HepG2 (cell line): ENCODE results near the gene EPM2AIP1. TPM values are rescaled to one million over a fixed set of nuclear protein-coding genes. Genes with fewer than 3 reads are reported as not detected.

ENCODE experiments used
- ATAC-seq: fragments of 200-7000 bp; cut with Tn5 transposase; 3 replicates; pipeline ENCODE4 v1.9.1; 2020; ENCODE audit warnings: mild to moderate bottlenecking, moderate library complexity
- BruUV-seq: library from RNA; stranded (reverse); fragments of 400-500 nt; replicated peaks from 2 replicates; lab custom pipeline; 2021; lab: Mats Ljungman, UMichigan
- CTCF ChIA-PET: fragments of 300-600 bp; formaldehyde crosslinking; extraction: SDS; loops from one replicate; lab custom pipeline; 2021; ENCODE audit warnings: low total read pairs, inconsistent platforms, low intra/inter-chr PET ratio; lab: Yijun Ruan, JAX
- POLR2A ChIA-PET: fragments of 350-600 bp; sonication (Branson Sonifier 250); formaldehyde crosslinking; loops from one replicate; lab custom pipeline; 2020; ENCODE audit warnings: antibody characterized with exemption, inconsistent platforms; lab: Yijun Ruan, JAX
- DNase-seq: peaks from one replicate; pipeline ENCODE4 v3.0.0-alpha.2; 2015; ENCODE audit warnings: low spot score
- FAIRE-seq: peaks from 3 replicates; lab custom pipeline; 2011; peaks lifted over from hg19 to GRCh38; lab: Jason Lieb, UNC
- H2AFZ ChIP-seq: one replicate; pipeline ENCODE4 v1.6.1; 2011; ENCODE audit warnings: low read length, inconsistent platforms
- H3K27ac ChIP-seq: fragments of 300-600 bp; 3 replicates; pipeline ENCODE4 v1.8.0; 2011; ENCODE audit warnings: mixed run types, mild to moderate bottlenecking, mixed read lengths, low read length, inconsistent platforms; ENCODE audit not compliant: insufficient read depth; ENCODE audit errors: extremely low read length
- H3K27me3 ChIP-seq, 2 experiments: fragments of 200-600 bp in 1 of 2; 2 replicates in 1 of 2; 3 replicates in 1 of 2; pipeline versions ENCODE4 v1.6.0 to v1.8.0; 2011; ENCODE audit warnings: low read length in 2 of 2, mild to moderate bottlenecking in 2 of 2, moderate library complexity in 2 of 2, inconsistent platforms in 1 of 2; ENCODE audit not compliant: insufficient read depth in 2 of 2, control insufficient read depth in 1 of 2
- H3K36me3 ChIP-seq, 2 experiments: fragments of 200-600 bp in 1 of 2; replicated peaks in 1 of 2; 2 replicates in 1 of 2; 3 replicates in 1 of 2; pipeline versions ENCODE4 v1.5.1 to v1.8.0; 2011; ENCODE audit warnings: low read length in 2 of 2, inconsistent platforms in 1 of 2; ENCODE audit not compliant: insufficient read depth in 2 of 2, control insufficient read depth in 1 of 2
- H3K4me1 ChIP-seq: 2 replicates; pipeline ENCODE4 v1.5.1; 2012; ENCODE audit warnings: low read length, inconsistent platforms; ENCODE audit not compliant: insufficient read depth
- H3K4me2 ChIP-seq: 2 replicates; pipeline ENCODE4 v1.6.0; 2011; ENCODE audit warnings: low read depth, low read length, inconsistent platforms
- H3K4me3 ChIP-seq, 3 experiments: fragments of 200-600 bp in 1 of 3; sonication (generic), shearing (Covaris generic) in 1 of 3; replicated peaks in 1 of 3; 2 replicates each; pipeline ENCODE4 v1.5.1; 2011 to 2016; ENCODE audit warnings: low read length in 3 of 3, inconsistent platforms in 2 of 3, low read depth in 2 of 3, mild to moderate bottlenecking in 2 of 3, control low read depth in 1 of 3, mixed read lengths in 1 of 3; ENCODE audit not compliant: insufficient read depth in 1 of 3
- H3K79me2 ChIP-seq: one replicate; pipeline ENCODE4 v1.6.1; 2011; ENCODE audit warnings: low read length, inconsistent platforms; ENCODE audit not compliant: insufficient read depth
- H3K9ac ChIP-seq: 2 replicates; pipeline ENCODE4 v1.6.0; 2011; ENCODE audit warnings: mild to moderate bottlenecking, low read depth, low read length, inconsistent platforms; ENCODE audit not compliant: insufficient read depth
- H3K9me3 ChIP-seq: 2 replicates; pipeline ENCODE4 v1.5.1; 2012; ENCODE audit warnings: mild to moderate bottlenecking, low read length
- H4K20me1 ChIP-seq: 2 replicates; pipeline ENCODE4 v1.6.0; 2011; ENCODE audit warnings: inconsistent platforms, mild to moderate bottlenecking, low read length, moderate library complexity; ENCODE audit not compliant: insufficient read depth
- CBX2 ChIP-seq, 2 experiments: fragments of 200-600 bp in 1 of 2; sonication (generic); formaldehyde crosslinking in 1 of 2; IDR thresholded peaks; 2 replicates each; pipeline versions ENCODE4 v1.7.0 to v1.8.1; 2018 to 2022; ENCODE audit warnings: low read depth in 2 of 2, low read length in 1 of 2, mild to moderate bottlenecking in 1 of 2, missing genetic modification reagents in 1 of 2
- DNMT1 ChIP-seq: sonication (generic); formaldehyde crosslinking; IDR thresholded peaks from 2 replicates; pipeline ENCODE4 v1.5.1; 2020; ENCODE audit warnings: mild to moderate bottlenecking, missing genetic modification reagents
- FOSL2 ChIP-seq: sonication (generic); formaldehyde crosslinking; IDR thresholded peaks from 2 replicates; pipeline ENCODE4 v1.4.0; 2020; ENCODE audit warnings: missing genetic modification reagents
- FOXK1 ChIP-seq: sonication (generic); formaldehyde crosslinking; IDR thresholded peaks from 2 replicates; pipeline ENCODE4 v1.4.0; 2020; ENCODE audit warnings: low read depth, missing genetic modification reagents, borderline replicate concordance
- HNRNPL ChIP-seq: fragments of 200-400 bp; formaldehyde crosslinking; IDR thresholded peaks from 2 replicates; pipeline ENCODE4 v1.6.1; 2017; ENCODE audit warnings: mild to moderate bottlenecking, low read depth, low read length
- KDM2A ChIP-seq: sonication (generic); formaldehyde crosslinking; IDR thresholded peaks from 2 replicates; pipeline ENCODE4 v1.4.0; 2020; ENCODE audit warnings: low read depth, missing genetic modification reagents, borderline replicate concordance
- MBD4 ChIP-seq: IDR thresholded peaks from 2 replicates; pipeline ENCODE4 v1.6.1; 2012; ENCODE audit warnings: low read length, inconsistent platforms, borderline replicate concordance
- SP1 ChIP-seq, 2 experiments: fragments of 450-650 bp in 1 of 2; sonication (generic) in 1 of 2; formaldehyde crosslinking in 1 of 2; IDR thresholded peaks; 2 replicates each; pipeline versions ENCODE4 v1.4.0 to v1.6.1; 2016 to 2020; ENCODE audit warnings: missing genetic modification reagents in 1 of 2
- TBX2 ChIP-seq: sonication (generic); formaldehyde crosslinking; IDR thresholded peaks from 2 replicates; pipeline ENCODE4 v1.5.0; 2020; ENCODE audit warnings: missing genetic modification reagents, mild to moderate bottlenecking, borderline replicate concordance
- WGBS: methylation state at CpG from one replicate; pipeline ENCODE4 v1.1.6; 2017; ENCODE audit warnings: low lambda C conversion rate; 5-methylcytosine and 5-hydroxymethylcytosine counted together
- in situ Hi-C: cut with HindIII; loops from 2 replicates; pipeline ENCODE4 v1.10.0; 2017; ENCODE audit warnings: low pct_unique_long_range_greater_than_20kb; ENCODE audit not compliant: extremely low pct_ligation_motif_present
- intact Hi-C: fragments of 100-400 bp; cut with micrococcal nuclease; formaldehyde crosslinking; loops from one replicate; pipeline ENCODE4 v1.10.0; 2022; ENCODE audit not compliant: unreplicated experiment
- polyA plus RNA-seq, 8 experiments: library from polyadenylated mRNA; depleted of rRNA in 3 of 8; stranded (reverse) in 7 of 8; unstranded in 1 of 8; fragments of >200 nt; fragmentation: Illumina TruSeq in 4 of 8; extraction: Trizol in 4 of 8; gene quantifications; 2 replicates each; pipeline versions ENCODE4 v1.2.1 to v1.2.3, GENCODE V29; 2011 to 2016; ENCODE audit warnings: low read depth in 4 of 8, missing spikeins in 1 of 8, mixed read lengths in 1 of 8; ENCODE audit not compliant: insufficient read depth in 1 of 8
- total RNA-seq, 5 experiments: library from RNA; depleted of rRNA; stranded (reverse); fragments of >200 nt; fragmentation: Illumina TruSeq; extraction: Trizol; gene quantifications; 2 replicates each; pipeline ENCODE4 v1.2.3, GENCODE V29; 2016; ENCODE audit warnings: low read depth in 1 of 5
- TF ChIP-seq, protein P1 (sequence below): sonication (generic); formaldehyde crosslinking; IDR thresholded peaks from 2 replicates; pipeline ENCODE4 v1.8.1; 2023; ENCODE audit warnings: mild to moderate bottlenecking, missing genetic modification reagents, borderline replicate concordance
- TF ChIP-seq, protein P2 (sequence below): sonication (generic); formaldehyde crosslinking; IDR thresholded peaks from 2 replicates; pipeline ENCODE4 v1.4.0; 2020; ENCODE audit warnings: missing genetic modification reagents
- TF ChIP-seq, protein P3 (sequence below): sonication (generic); formaldehyde crosslinking; conservative IDR thresholded peaks from 2 replicates; pipeline ENCODE4 v1.8.1; 2023; ENCODE audit warnings: missing genetic modification reagents
- TF ChIP-seq, protein P4 (sequence below): sonication (generic); formaldehyde crosslinking; IDR thresholded peaks from 2 replicates; pipeline ENCODE4 v1.4.0; 2020; ENCODE audit warnings: missing genetic modification reagents, borderline replicate concordance

The EPM2AIP1 gene
- total and polyA plus RNA-seq, 2 of the 13 experiments (the other 11 are each of a cell fraction or from before 2014, with no cell fraction given), result 10.7 to 23.0 TPM

DNA sequence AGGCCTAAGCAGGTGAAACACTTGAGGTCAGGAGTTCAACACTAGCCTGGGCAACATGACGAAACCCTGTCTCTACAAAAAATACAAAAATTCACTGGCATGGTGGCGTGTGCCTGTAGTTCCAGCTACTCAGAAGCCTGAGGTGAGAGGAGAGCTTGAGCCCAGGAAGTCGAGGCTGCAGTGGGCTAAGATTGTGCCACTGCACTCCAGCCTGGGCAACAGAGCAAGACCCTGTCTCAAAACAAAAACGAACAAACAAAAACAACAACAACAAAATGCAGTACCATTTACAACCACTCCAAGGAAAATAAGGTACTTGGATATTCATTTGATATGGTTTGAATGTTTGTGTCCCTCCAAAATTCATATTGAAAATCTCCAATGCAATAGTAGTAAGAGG, 32.4 kb downstream of the EPM2AIP1 start:
- ChIA-PET POLR2A (no interaction called here), CTCF (no interaction called here)
- H3K27ac ChIP-seq, result no peak overlapping the region
- FAIRE-seq (no peak), ATAC-seq (no peak), DNase-seq (no peak)
- no peak overlapping the region for H3K9ac ChIP-seq
- TF ChIP-seq, protein P1, sequence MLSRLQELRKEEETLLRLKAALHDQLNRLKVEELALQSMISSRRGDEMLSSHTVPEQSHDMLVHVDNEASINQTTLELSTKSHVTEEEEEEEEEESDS (CRISPR knock-in tag), result no peak
- TF ChIP-seq MBD4 (no peak), KDM2A (CRISPR knock-in tag) (no peak), TBX2 (CRISPR knock-in tag) (no peak), SP1 (IDR thresholded peaks at IDR 0.05) (no peak), SP1 (CRISPR knock-in tag; IDR thresholded peaks at IDR 0.05) (no peak), CBX2 (IDR thresholded peaks at IDR 0.05; ENCODE audit: low read depth, low read length) (no peak), CBX2 (CRISPR knock-in tag; IDR thresholded peaks at IDR 0.05; ENCODE audit: low read depth) (no peak), HNRNPL (no peak), DNMT1 (CRISPR knock-in tag) (no peak), FOXK1 (no peak), FOSL2 (CRISPR knock-in tag) (no peak)
- TF ChIP-seq, protein P2, sequence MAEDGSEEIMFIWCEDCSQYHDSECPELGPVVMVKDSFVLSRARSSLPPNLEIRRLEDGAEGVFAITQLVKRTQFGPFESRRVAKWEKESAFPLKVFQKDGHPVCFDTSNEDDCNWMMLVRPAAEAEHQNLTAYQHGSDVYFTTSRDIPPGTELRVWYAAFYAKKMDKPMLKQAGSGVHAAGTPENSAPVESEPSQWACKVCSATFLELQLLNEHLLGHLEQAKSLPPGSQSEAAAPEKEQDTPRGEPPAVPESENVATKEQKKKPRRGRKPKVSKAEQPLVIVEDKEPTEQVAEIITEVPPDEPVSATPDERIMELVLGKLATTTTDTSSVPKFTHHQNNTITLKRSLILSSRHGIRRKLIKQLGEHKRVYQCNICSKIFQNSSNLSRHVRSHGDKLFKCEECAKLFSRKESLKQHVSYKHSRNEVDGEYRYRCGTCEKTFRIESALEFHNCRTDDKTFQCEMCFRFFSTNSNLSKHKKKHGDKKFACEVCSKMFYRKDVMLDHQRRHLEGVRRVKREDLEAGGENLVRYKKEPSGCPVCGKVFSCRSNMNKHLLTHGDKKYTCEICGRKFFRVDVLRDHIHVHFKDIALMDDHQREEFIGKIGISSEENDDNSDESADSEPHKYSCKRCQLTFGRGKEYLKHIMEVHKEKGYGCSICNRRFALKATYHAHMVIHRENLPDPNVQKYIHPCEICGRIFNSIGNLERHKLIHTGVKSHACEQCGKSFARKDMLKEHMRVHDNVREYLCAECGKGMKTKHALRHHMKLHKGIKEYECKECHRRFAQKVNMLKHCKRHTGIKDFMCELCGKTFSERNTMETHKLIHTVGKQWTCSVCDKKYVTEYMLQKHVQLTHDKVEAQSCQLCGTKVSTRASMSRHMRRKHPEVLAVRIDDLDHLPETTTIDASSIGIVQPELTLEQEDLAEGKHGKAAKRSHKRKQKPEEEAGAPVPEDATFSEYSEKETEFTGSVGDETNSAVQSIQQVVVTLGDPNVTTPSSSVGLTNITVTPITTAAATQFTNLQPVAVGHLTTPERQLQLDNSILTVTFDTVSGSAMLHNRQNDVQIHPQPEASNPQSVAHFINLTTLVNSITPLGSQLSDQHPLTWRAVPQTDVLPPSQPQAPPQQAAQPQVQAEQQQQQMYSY, result no peak
- TF ChIP-seq, protein P3, sequence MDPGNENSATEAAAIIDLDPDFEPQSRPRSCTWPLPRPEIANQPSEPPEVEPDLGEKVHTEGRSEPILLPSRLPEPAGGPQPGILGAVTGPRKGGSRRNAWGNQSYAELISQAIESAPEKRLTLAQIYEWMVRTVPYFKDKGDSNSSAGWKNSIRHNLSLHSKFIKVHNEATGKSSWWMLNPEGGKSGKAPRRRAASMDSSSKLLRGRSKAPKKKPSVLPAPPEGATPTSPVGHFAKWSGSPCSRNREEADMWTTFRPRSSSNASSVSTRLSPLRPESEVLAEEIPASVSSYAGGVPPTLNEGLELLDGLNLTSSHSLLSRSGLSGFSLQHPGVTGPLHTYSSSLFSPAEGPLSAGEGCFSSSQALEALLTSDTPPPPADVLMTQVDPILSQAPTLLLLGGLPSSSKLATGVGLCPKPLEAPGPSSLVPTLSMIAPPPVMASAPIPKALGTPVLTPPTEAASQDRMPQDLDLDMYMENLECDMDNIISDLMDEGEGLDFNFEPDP, result no peak
- TF ChIP-seq, protein P4, sequence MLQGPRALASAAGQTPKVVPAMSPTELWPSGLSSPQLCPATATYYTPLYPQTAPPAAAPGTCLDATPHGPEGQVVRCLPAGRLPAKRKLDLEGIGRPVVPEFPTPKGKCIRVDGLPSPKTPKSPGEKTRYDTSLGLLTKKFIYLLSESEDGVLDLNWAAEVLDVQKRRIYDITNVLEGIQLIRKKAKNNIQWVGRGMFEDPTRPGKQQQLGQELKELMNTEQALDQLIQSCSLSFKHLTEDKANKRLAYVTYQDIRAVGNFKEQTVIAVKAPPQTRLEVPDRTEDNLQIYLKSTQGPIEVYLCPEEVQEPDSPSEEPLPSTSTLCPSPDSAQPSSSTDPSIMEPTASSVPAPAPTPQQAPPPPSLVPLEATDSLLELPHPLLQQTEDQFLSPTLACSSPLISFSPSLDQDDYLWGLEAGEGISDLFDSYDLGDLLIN (CRISPR knock-in tag), result no peak
- no peak overlapping the region for H3K4me2 ChIP-seq
- 10% methylated on average over 4 of the region's 4 CpGs for WGBS
- H3K4me3 ChIP-seq, result no peak overlapping the region
- no peak overlapping the region for H2AFZ ChIP-seq
- no peaks in the 10 kb centered on the region for H4K20me1 ChIP-seq
- H3K4me1 ChIP-seq, result peaks cover 10% of the 10 kb centered on the region; the same call in 1 of the 2 replicates
- in situ Hi-C loops, result loop anchor here (25.0 kb wide), 1 partner anchor 223 kb away; no protein-coding TSS in a partner anchor
- no peaks in the 10 kb centered on the region for H3K36me3 ChIP-seq
- no peaks in the 10 kb centered on the region for H3K27me3 ChIP-seq
- intact Hi-C loops, result no loop called here
- H3K9me3 ChIP-seq, result no peaks in the 10 kb centered on the region
- no TSS peak for BruUV-seq
- H3K79me2 ChIP-seq, result no peaks in the 10 kb centered on the region
